Measurements from ENCODE around the gene ERP27. TPM values are rescaled to one million over a fixed set of nuclear protein-coding genes. Genes with fewer than 3 reads are reported as not detected.

The ERP27 gene
- total RNA-seq, 1 experiment from 2014 or later = not detected

GRCh38 chr12:14961466-14962152 is 23.3 kb upstream of the ERP27 start, which contains the start of gene ARHGDIB:
ARHGDIB (minus strand) TSS chr12:14961601; CDS start chr12:14950712, 10,889 bp downstream.
- intact Hi-C loops (cut with micrococcal nuclease; ENCODE audit: unreplicated experiment) = no loop called here
- in situ Hi-C loops (cut with HindIII; ENCODE audit: low pct_unique_long_range_greater_than_20kb, low sequenced_read_pairs) = no loop called here
- ChIA-PET CTCF (no interaction called here), POLR2A (no interaction called here)
- H3K4me1 ChIP-seq (ENCODE audit: control insufficient read depth, insufficient read depth, low read length) = no peaks in the 10 kb centered on the region
- no peaks in the 10 kb centered on the region for H3K9me3 ChIP-seq (ENCODE audit: control insufficient read depth, insufficient read depth, low read depth, low read length)
- no peaks in the 10 kb centered on the region for H3K36me3 ChIP-seq (ENCODE audit: control insufficient read depth, insufficient read depth, low read length)
- no peak within 1 kb of the TSS for H3K27ac ChIP-seq (ENCODE audit: low read length)
- BruUV-seq (replicated peaks) = no TSS peak
- H3K4me3 ChIP-seq (ENCODE audit: low read depth in 2 of 2, low read length in 2 of 2) = peak within 1 kb of the TSS in 1 of 2 experiments; percentile 22; a peak in 1 of 4 replicates
- ATAC-seq (no peak), DNase-seq (ENCODE audit: low read depth, low spot score) (no peak)
- TF ChIP-seq SIN3A (IDR thresholded peaks at IDR 0.05; ENCODE audit: borderline replicate concordance, insufficient read depth, low read depth, low read length) (no peak), REST (IDR thresholded peaks at IDR 0.05; ENCODE audit: insufficient read depth in 1 of 2, low read depth in 2 of 2, low read length in 1 of 2) (no peak), TCF7L2 (IDR thresholded peaks at IDR 0.05; ENCODE audit: low read depth, low read length) (no peak), CTCF (IDR thresholded peaks at IDR 0.05) (no peak), POLR2AphosphoS5 (IDR thresholded peaks at IDR 0.05; ENCODE audit: low read depth, low read length) (no peak)
- no peaks in the 10 kb centered on the region for H3K27me3 ChIP-seq (ENCODE audit: control insufficient read depth, insufficient read depth, low read length)

- no peak for ATAC-seq
These were observed 22.5 kb upstream of the ERP27 start for GRCh38 chr12:14960548-14961465.

More at GRCh38 chr12:14960548-14961465, 22.5 kb upstream of the ERP27 start:
- Histone ChIP-seq H3K27ac (ENCODE audit: low read length) (no peak overlapping the region), H3K36me3 (ENCODE audit: control insufficient read depth, insufficient read depth, low read length) (no peaks in the 10 kb centered on the region), H3K9me3 (ENCODE audit: control insufficient read depth, insufficient read depth, low read depth, low read length) (no peaks in the 10 kb centered on the region), H3K4me1 (ENCODE audit: control insufficient read depth, insufficient read depth, low read length) (no peaks in the 10 kb centered on the region), H3K27me3 (ENCODE audit: control insufficient read depth, insufficient read depth, low read length) (no peaks in the 10 kb centered on the region), H3K4me3 (ENCODE audit: low read depth in 2 of 2, low read length in 2 of 2) (peak overlapping the region in 1 of 2 experiments; percentile 22; a peak in 1 of 4 replicates)
- POLR2A ChIA-PET = no interaction called here
- intact Hi-C loops (cut with micrococcal nuclease; ENCODE audit: unreplicated experiment) = no loop called here
- DNase-seq (ENCODE audit: low read depth, low spot score) = no peak
- CTCF ChIA-PET = no interaction called here
- TF ChIP-seq SIN3A (IDR thresholded peaks at IDR 0.05; ENCODE audit: borderline replicate concordance, insufficient read depth, low read depth, low read length) = no peak
- TF ChIP-seq REST (IDR thresholded peaks at IDR 0.05; ENCODE audit: insufficient read depth in 1 of 2, low read depth in 2 of 2, low read length in 1 of 2) = no peak
- no peak for TF ChIP-seq POLR2AphosphoS5 (IDR thresholded peaks at IDR 0.05; ENCODE audit: low read depth, low read length)
- TF ChIP-seq CTCF (IDR thresholded peaks at IDR 0.05) = no peak
- no peak for TF ChIP-seq TCF7L2 (IDR thresholded peaks at IDR 0.05; ENCODE audit: low read depth, low read length)
- in situ Hi-C loops (cut with HindIII; ENCODE audit: low pct_unique_long_range_greater_than_20kb, low sequenced_read_pairs) = no loop called here
- BruUV-seq (replicated peaks) = no TSS peak
